Astrocyte of the spinal cord (primary cell): ENCODE results near the gene DLGAP1.

ENCODE experiments used
- DNase-seq: peaks from one replicate; pipeline ENCODE4 v3.0.0; 2011; ENCODE audit warnings: low read depth, low spot score
- H3K4me3 ChIP-seq: 2 replicates; pipeline ENCODE4 v1.5.1; 2011; ENCODE audit warnings: low read depth, mild to moderate bottlenecking, low read length, moderate library complexity
- in situ Hi-C: cut with HindIII; loops from 2 replicates; pipeline ENCODE4 v1.10.0; 2017; ENCODE audit warnings: low sequenced_read_pairs
- TF ChIP-seq, protein P1 (sequence below): IDR thresholded peaks from 2 replicates; pipeline ENCODE4 v1.5.1; 2012; ENCODE audit warnings: low read depth, mild to moderate bottlenecking, low read length, inconsistent platforms

DLGAP1 gene

DNA sequence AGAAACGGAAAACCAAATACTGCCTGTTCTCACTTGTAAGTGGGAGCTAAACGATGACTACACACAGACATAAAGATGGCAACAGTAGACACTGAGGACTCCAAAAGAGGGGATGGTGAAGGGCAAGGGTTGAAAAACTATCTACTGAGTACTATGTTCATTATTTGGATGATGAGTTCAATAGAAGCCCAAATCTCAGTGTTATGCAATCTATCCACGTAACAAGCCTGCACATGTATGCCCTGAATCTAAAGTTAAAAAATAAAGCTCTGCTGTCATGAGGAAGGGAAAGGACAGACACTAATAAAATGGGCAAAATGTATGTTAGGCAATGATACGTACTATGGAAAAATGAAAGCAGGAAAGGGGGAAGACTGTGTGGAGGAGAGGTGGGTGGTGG lies 629.1 kb downstream of the DLGAP1 start:
- in situ Hi-C loops, result no loop called here
- H3K4me3 ChIP-seq, result no peak overlapping the region
- TF ChIP-seq, protein P1, sequence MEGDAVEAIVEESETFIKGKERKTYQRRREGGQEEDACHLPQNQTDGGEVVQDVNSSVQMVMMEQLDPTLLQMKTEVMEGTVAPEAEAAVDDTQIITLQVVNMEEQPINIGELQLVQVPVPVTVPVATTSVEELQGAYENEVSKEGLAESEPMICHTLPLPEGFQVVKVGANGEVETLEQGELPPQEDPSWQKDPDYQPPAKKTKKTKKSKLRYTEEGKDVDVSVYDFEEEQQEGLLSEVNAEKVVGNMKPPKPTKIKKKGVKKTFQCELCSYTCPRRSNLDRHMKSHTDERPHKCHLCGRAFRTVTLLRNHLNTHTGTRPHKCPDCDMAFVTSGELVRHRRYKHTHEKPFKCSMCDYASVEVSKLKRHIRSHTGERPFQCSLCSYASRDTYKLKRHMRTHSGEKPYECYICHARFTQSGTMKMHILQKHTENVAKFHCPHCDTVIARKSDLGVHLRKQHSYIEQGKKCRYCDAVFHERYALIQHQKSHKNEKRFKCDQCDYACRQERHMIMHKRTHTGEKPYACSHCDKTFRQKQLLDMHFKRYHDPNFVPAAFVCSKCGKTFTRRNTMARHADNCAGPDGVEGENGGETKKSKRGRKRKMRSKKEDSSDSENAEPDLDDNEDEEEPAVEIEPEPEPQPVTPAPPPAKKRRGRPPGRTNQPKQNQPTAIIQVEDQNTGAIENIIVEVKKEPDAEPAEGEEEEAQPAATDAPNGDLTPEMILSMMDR, result no peak
- no peak for DNase-seq

DNA sequence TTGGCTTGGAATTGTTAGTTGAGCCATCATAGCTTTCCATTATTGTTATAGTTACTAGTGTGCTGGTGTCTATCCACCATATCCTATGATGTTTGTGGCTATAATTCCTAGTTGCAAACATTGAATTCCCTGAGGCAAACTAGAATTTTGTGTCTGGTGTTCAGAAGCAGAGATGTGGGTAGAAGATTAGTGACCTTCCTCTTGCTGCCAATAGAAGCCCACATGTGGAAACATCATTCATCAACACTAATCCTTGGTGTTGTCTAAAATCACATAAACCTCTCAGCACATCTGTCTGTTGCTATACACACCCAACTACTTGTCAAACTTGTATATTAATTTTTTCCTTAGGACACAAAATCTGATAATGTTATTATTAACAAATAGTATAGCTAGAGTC lies 631.0 kb downstream of the DLGAP1 start:
- in situ Hi-C loops, result no loop called here
- TF ChIP-seq, protein P1, result no peak

DNA sequence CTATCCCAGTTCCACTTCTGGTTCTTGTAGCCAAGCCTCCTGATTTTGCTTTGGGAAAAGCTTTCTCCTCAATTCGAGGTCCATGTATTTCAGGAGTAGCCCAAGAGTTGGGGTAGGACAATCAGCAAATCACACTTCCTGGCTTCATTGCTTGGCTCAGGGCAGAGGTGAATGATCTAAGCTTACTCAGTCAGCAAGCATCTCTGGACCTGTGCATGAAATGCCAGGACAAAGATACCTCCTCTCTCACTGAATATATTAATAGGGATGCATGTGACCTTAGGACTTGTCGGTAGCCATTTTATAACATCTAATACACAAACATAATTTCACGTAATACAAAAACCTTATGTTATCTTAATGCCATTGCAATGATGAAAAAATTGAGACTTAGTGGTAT lies 632.0 kb downstream of the DLGAP1 start:
- in situ Hi-C loops, result no loop called here
- DNase-seq, result no peak

More for the DNA sequence above, 631.0 kb downstream of the DLGAP1 start:
- no peak overlapping the region for H3K4me3 ChIP-seq
- DNase-seq, result no peak

DNA sequence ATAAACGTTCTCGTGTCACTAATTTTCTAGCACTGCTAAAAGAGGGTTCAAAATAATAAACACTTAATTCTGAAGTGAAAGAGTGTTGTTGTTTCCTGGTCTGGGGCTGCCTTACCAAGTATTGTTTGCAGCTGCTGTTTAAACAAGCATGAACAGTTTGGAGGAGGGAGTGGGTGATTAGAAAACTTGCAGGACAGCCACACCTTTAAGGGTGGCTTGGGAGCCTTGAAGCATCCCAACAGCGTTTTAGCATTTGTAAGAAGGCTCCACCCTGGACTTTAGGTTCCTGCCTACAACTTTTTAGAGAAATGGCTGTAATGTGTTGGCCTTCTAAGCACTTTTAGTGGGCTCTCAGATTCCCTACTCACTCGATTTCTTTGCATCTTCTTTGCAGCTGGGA lies 633.6 kb downstream of the DLGAP1 start:
- in situ Hi-C loops, result no loop called here
- TF ChIP-seq, protein P1, result no peak
- H3K4me3 ChIP-seq, result no peak overlapping the region
- DNase-seq, result no peak

More for the DNA sequence above, 632.0 kb downstream of the DLGAP1 start:
- TF ChIP-seq, protein P1, result no peak
- no peak overlapping the region for H3K4me3 ChIP-seq

DNA sequence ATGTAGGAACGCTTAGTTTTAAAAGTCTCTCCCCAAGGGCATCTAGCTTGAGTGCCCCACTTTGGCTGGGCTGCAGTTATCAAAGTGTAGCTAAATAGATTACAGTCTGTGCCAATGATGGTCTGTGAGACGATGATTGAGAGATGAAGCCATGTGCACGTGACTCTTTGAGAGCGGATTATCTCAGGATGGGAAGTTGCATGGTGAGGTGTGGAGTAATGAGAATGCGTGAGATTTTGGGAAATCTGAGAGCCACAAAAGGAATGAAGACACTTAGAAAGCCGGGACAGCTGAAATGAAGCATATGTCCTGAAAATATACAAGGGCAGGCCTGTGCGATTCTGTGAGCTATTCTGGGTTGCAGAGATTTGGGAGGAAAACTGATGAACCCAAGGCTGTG lies 635.1 kb downstream of the DLGAP1 start:
- in situ Hi-C loops, result no loop called here
- TF ChIP-seq, protein P1, result no peak

DNA sequence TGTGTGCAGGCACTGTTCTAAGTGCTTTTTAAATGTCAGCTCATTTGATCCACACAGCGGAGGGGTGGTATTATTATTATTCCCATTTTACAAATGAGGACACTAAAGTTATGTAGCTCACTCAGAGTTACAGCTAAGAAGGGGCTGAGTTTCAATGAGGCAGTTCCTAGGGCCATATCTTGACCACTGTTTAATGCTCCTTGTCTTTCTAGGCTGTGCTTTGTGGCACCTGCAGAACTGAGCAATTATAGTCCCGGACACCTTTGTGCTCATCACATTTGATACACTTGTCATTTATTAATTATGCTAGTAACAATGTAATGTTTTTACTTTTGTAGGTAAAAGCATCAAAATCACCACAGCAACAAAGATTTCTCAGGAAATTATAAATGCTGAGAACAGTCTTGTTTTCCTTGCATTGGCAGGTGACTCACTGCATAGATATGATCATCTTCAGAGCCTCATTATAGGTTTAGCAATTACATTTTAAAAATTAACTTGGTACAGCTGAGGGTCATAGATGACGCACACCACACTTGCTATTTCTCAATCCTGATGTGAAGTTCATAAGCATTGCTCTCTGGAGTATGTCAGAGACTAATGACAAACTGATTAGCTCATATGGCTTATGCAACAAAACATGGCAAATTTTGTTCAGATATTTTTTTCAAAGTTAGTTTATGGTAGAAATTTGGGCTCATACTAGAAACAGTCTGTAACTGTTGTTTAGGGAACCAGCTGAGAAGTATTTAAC lies 638.3 kb downstream of the DLGAP1 start:
- H3K4me3 ChIP-seq, result no peak overlapping the region
- in situ Hi-C loops, result no loop called here
- DNase-seq, result peak; percentile 94
- TF ChIP-seq, protein P1, result no peak

More for the DNA sequence above, 635.1 kb downstream of the DLGAP1 start:
- no peak for DNase-seq
- no peak overlapping the region for H3K4me3 ChIP-seq
